Natural killer cell treated with Interleukin-12 subunit alpha and Interleukin-12 subunit beta and Interleukin-15 and Interleukin-18, amount 100 ng/mL, for 72 hours (primary cell): Measurements from ENCODE around the gene APBA1. TPM values are rescaled to one million over a fixed set of nuclear protein-coding genes. Genes with fewer than 3 reads are reported as not detected.
"Not testable (repeated sequence)": the region's sequence is repeated elsewhere in the genome, so short reads cannot be mapped to it uniquely, and the experiment has no call there.

Experiments used
- ATAC-seq, 2 donors: fragments of 150-1000 bp; cut with Tn5 transposase in 1 of 2; sonication (Bioruptor Pico), chemical (Tn5 transposase) in 1 of 2; 2 replicates each; pipeline ENCODE4 v1.10.0; 2021
- DNase-seq: peaks from one replicate; pipeline ENCODE4 v3.0.0; 2022; ENCODE audit warnings: low spot score
- H3K27ac Mint-ChIP-seq, 2 donors: 1 replicate in 1 of 2; 2 replicates in 1 of 2; pipeline ENCODE4 v1.8.0; 2022; ENCODE audit warnings: mixed read lengths in 2 of 2, mild to moderate bottlenecking in 1 of 2, moderate library complexity in 1 of 2
- H3K27me3 Mint-ChIP-seq, 2 donors: 1 replicate in 1 of 2; 2 replicates in 1 of 2; pipeline ENCODE4 v1.8.0; 2022; ENCODE audit warnings: mixed read lengths in 2 of 2
- H3K36me3 Mint-ChIP-seq: one replicate; pipeline ENCODE4 v1.8.0; 2022; ENCODE audit warnings: mixed read lengths
- H3K4me1 Mint-ChIP-seq, 2 donors: 1 replicate in 1 of 2; 2 replicates in 1 of 2; pipeline ENCODE4 v1.8.0; 2022; ENCODE audit warnings: low read depth in 2 of 2, mixed read lengths in 2 of 2, mild to moderate bottlenecking in 1 of 2
- H3K4me3 Mint-ChIP-seq: one replicate; pipeline ENCODE4 v1.8.0; 2022; ENCODE audit warnings: mixed read lengths
- H3K9me3 Mint-ChIP-seq: 2 replicates; pipeline ENCODE4 v1.8.0; 2022; ENCODE audit warnings: mixed read lengths
- total RNA-seq, 2 donors: library from RNA; stranded (reverse); gene quantifications; one replicate each; pipeline ENCODE4 v1.2.3, GENCODE V29; 2022

Gene APBA1
- total RNA-seq, 2 donors from 2014 or later = 0.57 to 1.3 TPM

GRCh38 chr9:69609156-69609555 lies 63.0 kb downstream of the APBA1 start:
- ATAC-seq (no peak), DNase-seq (no peak)
- no peaks in the 10 kb centered on the region for H3K36me3 Mint-ChIP-seq
- no peaks in the 10 kb centered on the region for H3K9me3 Mint-ChIP-seq
- H3K27me3 Mint-ChIP-seq = peaks cover 5 to 10% of the 10 kb centered on the region in 2 donors
- no peak overlapping the region for H3K27ac Mint-ChIP-seq
- H3K4me3 Mint-ChIP-seq = no peak overlapping the region
- H3K4me1 Mint-ChIP-seq = no peaks in the 10 kb centered on the region

DNA sequence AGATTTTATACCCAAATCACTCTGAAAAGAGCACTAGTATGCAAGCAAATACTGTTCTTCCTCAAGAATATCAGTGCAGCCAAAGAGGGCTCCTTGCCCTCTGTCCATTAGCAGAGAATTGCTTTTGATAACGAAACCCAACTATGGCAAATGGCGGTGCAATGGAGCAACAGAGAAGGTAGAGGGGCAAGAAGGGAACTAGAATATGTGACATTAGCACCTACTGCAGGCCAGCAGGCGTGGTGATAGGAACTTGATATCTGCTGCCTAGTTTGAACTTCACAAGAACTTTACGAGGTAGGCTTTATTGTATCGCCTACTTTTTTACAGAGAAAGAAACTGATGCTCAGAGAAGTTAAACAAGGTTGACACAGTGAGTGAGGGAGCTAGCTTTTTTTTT lies 66.1 kb downstream of the APBA1 start:
- Mint-ChIP-seq H3K27ac (no peak overlapping the region), H3K36me3 (no peaks in the 10 kb centered on the region), H3K9me3 (no peaks in the 10 kb centered on the region), H3K27me3 (peaks cover 5 to 16% of the 10 kb centered on the region in 2 donors), H3K4me1 (no peaks in the 10 kb centered on the region), H3K4me3 (no peak overlapping the region)
- DNase-seq (no peak), ATAC-seq (no peak)

GRCh38 chr9:69605406-69605805 lies 66.8 kb downstream of the APBA1 start:
- H3K9me3 Mint-ChIP-seq = no peaks in the 10 kb centered on the region
- H3K36me3 Mint-ChIP-seq = no peaks in the 10 kb centered on the region
- peaks cover 5 to 16% of the 10 kb centered on the region in 2 donors for H3K27me3 Mint-ChIP-seq
- no peak overlapping the region for H3K4me3 Mint-ChIP-seq
- H3K27ac Mint-ChIP-seq = no peak overlapping the region
- ATAC-seq (no peak), DNase-seq (no peak)
- H3K4me1 Mint-ChIP-seq = no peaks in the 10 kb centered on the region

GRCh38 chr9:69604568-69605219 lies 67.5 kb downstream of the APBA1 start:
- no peak overlapping the region for H3K4me3 Mint-ChIP-seq
- peaks cover 5 to 16% of the 10 kb centered on the region in 2 donors for H3K27me3 Mint-ChIP-seq
- no peak for DNase-seq
- no peak for ATAC-seq
- no peak overlapping the region for H3K27ac Mint-ChIP-seq
- no peaks in the 10 kb centered on the region for H3K4me1 Mint-ChIP-seq
- no peaks in the 10 kb centered on the region for H3K36me3 Mint-ChIP-seq
- no peaks in the 10 kb centered on the region for H3K9me3 Mint-ChIP-seq

DNA sequence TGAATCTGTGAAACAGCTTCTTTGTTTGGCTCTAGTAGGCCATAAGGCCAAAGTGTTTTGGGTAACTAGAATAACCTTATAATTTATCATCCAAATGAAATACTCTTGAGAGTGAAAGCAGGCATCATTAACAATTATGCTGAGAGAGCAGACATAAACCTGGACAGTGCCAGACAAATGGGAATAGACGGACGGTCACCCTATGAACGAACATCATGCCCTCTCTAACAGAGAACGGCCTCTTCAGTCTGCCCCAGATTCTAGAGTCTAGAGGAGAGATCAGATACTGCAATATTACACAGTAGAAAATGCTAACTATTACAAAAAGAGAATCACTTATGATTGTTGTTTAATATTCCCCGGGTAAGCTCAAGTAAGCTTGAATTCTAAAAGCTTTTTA lies 68.5 kb downstream of the APBA1 start:
- H3K27me3 Mint-ChIP-seq = peaks cover 5 to 23% of the 10 kb centered on the region in 2 donors
- no peak overlapping the region for H3K27ac Mint-ChIP-seq
- H3K9me3 Mint-ChIP-seq = no peaks in the 10 kb centered on the region
- DNase-seq = no peak
- H3K36me3 Mint-ChIP-seq = no peaks in the 10 kb centered on the region
- H3K4me1 Mint-ChIP-seq = no peaks in the 10 kb centered on the region
- H3K4me3 Mint-ChIP-seq = no peak overlapping the region
- no peak for ATAC-seq

DNA sequence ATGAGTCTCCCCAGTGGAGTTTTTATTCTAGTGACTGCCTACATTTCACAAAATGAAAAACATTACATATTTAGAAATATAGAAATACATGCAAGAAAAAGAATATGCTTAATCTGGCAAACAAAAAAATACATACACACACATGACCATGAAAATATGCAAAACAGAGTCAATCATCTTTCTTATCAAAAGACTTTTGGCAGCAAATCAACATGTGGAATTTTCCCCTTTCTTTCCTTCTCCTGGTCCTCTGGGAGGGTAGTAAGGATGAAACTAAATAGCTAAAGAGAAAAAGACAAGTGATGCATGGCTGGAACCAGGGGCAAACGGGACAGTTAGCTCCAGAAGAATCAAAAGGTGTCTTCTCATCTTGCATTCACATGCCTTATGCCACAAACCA lies 69.4 kb downstream of the APBA1 start:
- Mint-ChIP-seq H3K9me3 (no peaks in the 10 kb centered on the region), H3K27ac (no peak overlapping the region), H3K27me3 (peaks cover 5 to 23% of the 10 kb centered on the region in 2 donors), H3K36me3 (no peaks in the 10 kb centered on the region), H3K4me1 (no peaks in the 10 kb centered on the region), H3K4me3 (no peak overlapping the region)
- no peak for ATAC-seq
- no peak for DNase-seq

- ATAC-seq (no peak), DNase-seq (no peak)
- peaks cover 5 to 23% of the 10 kb centered on the region in 2 donors for H3K27me3 Mint-ChIP-seq
- H3K36me3 Mint-ChIP-seq = no peaks in the 10 kb centered on the region
- H3K27ac Mint-ChIP-seq = no peak overlapping the region
- H3K4me3 Mint-ChIP-seq = no peak overlapping the region
- no peaks in the 10 kb centered on the region for H3K4me1 Mint-ChIP-seq
- no peaks in the 10 kb centered on the region for H3K9me3 Mint-ChIP-seq
Measured at GRCh38 chr9:69601698-69602097, 70.5 kb downstream of the APBA1 start.

GRCh38 chr9:69600314-69601047 lies 71.7 kb downstream of the APBA1 start:
- no peak overlapping the region for H3K27ac Mint-ChIP-seq
- H3K4me3 Mint-ChIP-seq = no peak overlapping the region
- H3K9me3 Mint-ChIP-seq = no peaks in the 10 kb centered on the region
- DNase-seq = no peak
- no peak for ATAC-seq
- H3K4me1 Mint-ChIP-seq = no peaks in the 10 kb centered on the region
- H3K36me3 Mint-ChIP-seq = no peaks in the 10 kb centered on the region
- H3K27me3 Mint-ChIP-seq = peaks cover 5 to 17% of the 10 kb centered on the region in 2 donors

- H3K4me3 Mint-ChIP-seq = no peak overlapping the region
- no peaks in the 10 kb centered on the region for H3K9me3 Mint-ChIP-seq
- no peak overlapping the region for H3K27ac Mint-ChIP-seq
- peaks cover 2 to 15% of the 10 kb centered on the region in 2 donors for H3K27me3 Mint-ChIP-seq
- H3K36me3 Mint-ChIP-seq = no peaks in the 10 kb centered on the region
- DNase-seq = no peak
- no peaks in the 10 kb centered on the region for H3K4me1 Mint-ChIP-seq
- no peak for ATAC-seq
Measured at GRCh38 chr9:69599232-69599971, 72.8 kb downstream of the APBA1 start.

DNA sequence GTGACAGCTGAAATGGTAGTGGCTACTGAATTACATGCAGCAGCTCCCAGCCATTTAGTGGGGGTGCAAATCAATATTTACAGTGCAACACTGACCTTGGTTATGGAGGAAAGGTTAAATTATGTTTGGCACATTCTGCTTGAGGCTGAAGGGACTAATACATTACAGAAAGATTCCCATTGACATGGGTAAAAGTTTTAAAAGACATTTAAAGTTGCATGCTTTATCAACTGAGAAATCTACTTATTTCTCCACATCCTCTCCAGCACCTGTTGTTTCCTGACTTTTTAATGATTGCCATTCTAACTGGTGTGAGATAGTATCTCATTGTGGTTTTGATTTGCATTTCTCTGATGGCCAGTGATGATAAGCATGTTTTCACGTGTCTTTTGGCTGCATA lies 75.3 kb downstream of the APBA1 start:
- not testable (repeated sequence) for H3K27ac Mint-ChIP-seq, H3K36me3 Mint-ChIP-seq, H3K9me3 Mint-ChIP-seq, H3K4me1 Mint-ChIP-seq, DNase-seq, H3K4me3 Mint-ChIP-seq, ATAC-seq
- H3K27me3 Mint-ChIP-seq = peaks cover 3 to 23% of the 10 kb centered on the region in 2 donors

GRCh38 chr9:69594180-69594579 lies 78.0 kb downstream of the APBA1 start:
- Mint-ChIP-seq H3K4me3 (no peak overlapping the region), H3K9me3 (no peaks in the 10 kb centered on the region), H3K36me3 (no peaks in the 10 kb centered on the region), H3K4me1 (no peaks in the 10 kb centered on the region), H3K27ac (no peak overlapping the region), H3K27me3 (peaks cover 5 to 28% of the 10 kb centered on the region in 2 donors)
- DNase-seq (no peak), ATAC-seq (no peak)

DNA sequence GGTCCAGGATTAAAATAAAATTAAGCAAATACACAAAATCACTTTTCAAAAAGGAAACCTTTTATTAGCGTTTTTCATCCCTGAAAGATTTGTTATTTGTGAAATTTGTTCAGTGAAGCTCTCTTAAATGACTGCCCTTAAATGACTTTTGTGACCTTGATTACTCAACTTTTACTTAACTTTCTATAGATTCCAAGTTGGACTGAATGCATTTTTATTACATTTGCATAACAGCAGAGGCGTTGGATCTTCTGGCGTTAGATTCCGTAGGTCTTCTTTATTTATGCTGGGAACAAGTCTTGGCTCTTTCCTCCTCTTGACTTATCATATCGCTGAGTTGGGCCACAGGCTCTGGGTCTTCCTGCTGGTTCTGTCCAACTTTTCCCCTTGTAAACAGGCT lies 78.4 kb downstream of the APBA1 start:
- Mint-ChIP-seq H3K4me1 (no peaks in the 10 kb centered on the region), H3K27me3 (peaks cover 6 to 24% of the 10 kb centered on the region in 2 donors), H3K4me3 (no peak overlapping the region), H3K9me3 (no peaks in the 10 kb centered on the region), H3K36me3 (no peaks in the 10 kb centered on the region), H3K27ac (no peak overlapping the region)
- ATAC-seq (no peak), DNase-seq (no peak)

GRCh38 chr9:69593301-69593700 lies 78.9 kb downstream of the APBA1 start:
- H3K4me3 Mint-ChIP-seq = no peak overlapping the region
- H3K36me3 Mint-ChIP-seq = no peaks in the 10 kb centered on the region
- no peaks in the 10 kb centered on the region for H3K9me3 Mint-ChIP-seq
- no peaks in the 10 kb centered on the region for H3K4me1 Mint-ChIP-seq
- H3K27ac Mint-ChIP-seq = no peak overlapping the region
- H3K27me3 Mint-ChIP-seq = peaks cover 6 to 23% of the 10 kb centered on the region in 2 donors
- ATAC-seq = no peak
- DNase-seq = no peak

DNA sequence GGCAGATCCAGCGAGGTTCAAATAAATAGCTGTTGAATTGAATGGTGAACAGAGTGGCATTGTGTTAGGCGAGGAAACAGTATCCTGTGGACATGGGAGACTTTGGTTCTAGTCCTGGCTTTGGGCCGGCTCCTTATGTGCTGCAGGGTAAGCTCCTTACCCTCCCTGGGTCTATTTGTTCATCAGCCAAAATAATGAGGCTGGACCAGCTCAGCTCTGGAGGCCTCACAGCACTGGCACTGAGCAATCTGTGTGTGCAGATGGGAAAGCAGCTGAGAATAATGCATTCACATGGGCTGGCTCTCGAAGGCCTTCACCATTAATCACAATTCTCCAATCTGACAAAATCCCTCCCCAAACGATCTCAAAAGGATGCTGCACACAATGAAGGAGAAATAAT lies 81.9 kb downstream of the APBA1 start:
- Mint-ChIP-seq H3K27me3 (peaks cover 10 to 30% of the 10 kb centered on the region in 2 donors), H3K4me3 (no peak overlapping the region), H3K36me3 (no peaks in the 10 kb centered on the region), H3K27ac (no peak overlapping the region), H3K9me3 (peaks cover 3% of the 10 kb centered on the region), H3K4me1 (no peaks in the 10 kb centered on the region)
- DNase-seq = no peak
- no peak for ATAC-seq
